HFF-Myc (cell line): ENCODE measurements around the gene KCNK10.

Experiments used
- DNase-seq: peaks from one replicate; pipeline ENCODE4 v3.0.0-alpha.2; 2011; ENCODE audit warnings: low read depth; ENCODE audit errors: extremely low read depth
- H3K4me3 ChIP-seq: replicated peaks from 2 replicates; pipeline ENCODE4 v1.5.1; 2011; ENCODE audit warnings: low read depth, mild to moderate bottlenecking, control low read depth, low read length
- CTCF ChIP-seq: IDR thresholded peaks from 2 replicates; pipeline ENCODE4 v1.5.1; 2012; ENCODE audit warnings: mild to moderate bottlenecking, low read depth, low read length, control low read depth; ENCODE audit errors: missing control alignments

The KCNK10 gene

GRCh38 chr14:88322504-88323085 lies 474 bp downstream of the KCNK10 start:
- no peak overlapping the region; the same call in 1 of the 2 replicates for H3K4me3 ChIP-seq
- DNase-seq, result no peak
- TF ChIP-seq CTCF, result no peak

- TF ChIP-seq CTCF, result no peak
- no peak for DNase-seq
- no peak overlapping the region for H3K4me3 ChIP-seq
Measured at GRCh38 chr14:88321692-88322503, 1.2 kb downstream of the KCNK10 start.

- no peak for DNase-seq
- H3K4me3 ChIP-seq, result no peak overlapping the region
- no peak for TF ChIP-seq CTCF
Measured at GRCh38 chr14:88318406-88318805, 4.7 kb downstream of the KCNK10 start.

GRCh38 chr14:88316521-88316920 lies 6.5 kb downstream of the KCNK10 start:
- no peak for TF ChIP-seq CTCF
- no peak overlapping the region for H3K4me3 ChIP-seq
- no peak for DNase-seq

GRCh38 chr14:88312257-88312656 lies 10.8 kb downstream of the KCNK10 start:
- no peak for DNase-seq
- no peak overlapping the region for H3K4me3 ChIP-seq
- no peak for TF ChIP-seq CTCF

GRCh38 chr14:88311780-88312179 lies 11.3 kb downstream of the KCNK10 start:
- DNase-seq, result no peak
- TF ChIP-seq CTCF, result no peak
- H3K4me3 ChIP-seq, result no peak overlapping the region
